Retinal pigment epithelial cell (primary cell): ENCODE data around the gene PTPRJ.
A peak's percentile ranks its signal among the peaks of the same experiment; 100 is the strongest.
"Not testable (repeated sequence)": the region's sequence is repeated elsewhere in the genome, so short reads cannot be mapped to it uniquely, and the experiment has no call there.

Experiments used
- DNase-seq: peaks from one replicate; pipeline ENCODE4 v3.0.0-alpha.2; 2010; ENCODE audit warnings: low read depth
- H3K4me3 ChIP-seq: 2 replicates; pipeline ENCODE4 v1.5.1; 2011; ENCODE audit warnings: mild to moderate bottlenecking, low read length, control low read depth, moderate library complexity
- CTCF ChIP-seq: conservative IDR thresholded peaks from 2 replicates; pipeline ENCODE4 v1.5.1; 2011; ENCODE audit warnings: low read depth, low read length, control low read depth, inconsistent platforms

The PTPRJ gene

GRCh38 chr11:48134221-48134922, 154.0 kb downstream of the PTPRJ start:
- DNase-seq: no peak
- no peak for TF ChIP-seq CTCF
- no peak overlapping the region for H3K4me3 ChIP-seq

- TF ChIP-seq CTCF: no peak
- no peak for DNase-seq
- no peak overlapping the region for H3K4me3 ChIP-seq
Observed at GRCh38 chr11:48138222-48138621, 157.9 kb downstream of the PTPRJ start.

GRCh38 chr11:48139896-48140295, 159.5 kb downstream of the PTPRJ start:
- H3K4me3 ChIP-seq, DNase-seq: not testable (repeated sequence)

- no peak for TF ChIP-seq CTCF
- DNase-seq: peak; percentile 3
- no peak overlapping the region for H3K4me3 ChIP-seq
Observed at GRCh38 chr11:48141475-48142122, 161.2 kb downstream of the PTPRJ start.

GRCh38 chr11:48142889-48143288, 162.5 kb downstream of the PTPRJ start:
- no peak overlapping the region for H3K4me3 ChIP-seq
- DNase-seq: no peak
- TF ChIP-seq CTCF: no peak

GRCh38 chr11:48148749-48149148, 168.4 kb downstream of the PTPRJ start:
- H3K4me3 ChIP-seq: no peak overlapping the region
- no peak for DNase-seq
- TF ChIP-seq CTCF: no peak

GRCh38 chr11:48150213-48150612, 169.9 kb downstream of the PTPRJ start:
- no peak overlapping the region for H3K4me3 ChIP-seq
- no peak for TF ChIP-seq CTCF
- DNase-seq: no peak
